ENCODE data around the gene FAM171A1.
A peak's percentile ranks its signal among the peaks of the same experiment; 100 is the strongest.

FAM171A1 gene

DNA sequence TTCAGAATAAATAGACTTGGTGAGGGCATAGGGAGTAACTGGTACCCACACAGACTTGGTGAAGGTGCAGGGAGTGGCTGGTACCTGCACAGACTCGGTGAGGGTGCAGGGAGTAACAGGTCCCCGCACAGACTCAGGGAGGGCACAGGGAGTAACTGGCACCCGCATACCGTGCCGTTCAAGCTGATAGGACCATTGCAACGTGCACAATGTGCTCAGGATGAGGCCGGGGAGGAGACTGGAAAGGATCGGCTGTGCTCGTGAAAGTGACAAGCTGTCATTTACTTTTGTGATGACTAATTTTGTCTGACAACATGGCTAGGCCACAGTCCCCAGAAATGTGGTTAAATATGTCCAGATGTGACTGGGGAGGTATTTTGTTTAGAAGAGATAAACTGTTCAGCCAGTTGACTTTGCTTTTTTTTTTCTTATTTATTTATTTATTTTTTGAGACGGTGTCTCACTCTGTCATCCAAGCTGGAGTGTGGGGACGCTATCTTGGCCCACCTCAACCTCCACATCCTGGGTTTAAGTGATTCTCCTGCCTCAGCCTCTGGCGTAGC, 126.4 kb downstream of the FAM171A1 start:
- no peak for DNase-seq (ENCODE audit: low spot score)

DNA sequence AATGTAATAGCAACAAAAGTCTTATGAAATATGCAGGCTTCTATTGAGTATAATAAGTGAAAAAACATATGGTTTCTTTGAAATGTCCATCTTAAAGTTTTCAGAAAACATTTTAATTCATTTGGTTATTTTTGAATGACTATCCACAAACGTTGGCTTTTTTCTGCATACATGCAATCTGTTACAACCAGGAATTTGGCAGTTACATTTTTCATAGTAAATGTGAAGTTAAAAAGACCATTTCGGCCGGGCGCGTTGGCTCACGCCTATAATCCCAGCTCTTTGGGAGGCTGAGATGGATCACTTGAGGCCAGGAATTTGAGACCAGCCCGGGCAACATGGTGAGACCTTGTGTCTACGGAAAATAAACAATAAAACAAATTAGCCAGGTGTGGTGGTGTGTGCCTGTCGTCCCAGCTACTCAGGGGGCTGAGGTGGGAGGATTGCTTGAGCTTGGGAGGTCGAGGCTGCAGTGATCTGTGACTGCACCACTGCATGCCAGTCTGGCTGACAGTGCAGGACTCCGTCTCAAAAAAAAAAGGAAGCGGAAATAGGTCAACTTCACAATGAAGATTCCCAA, 128.7 kb downstream of the FAM171A1 start:
- DNase-seq (ENCODE audit: low spot score): no peak

DNA sequence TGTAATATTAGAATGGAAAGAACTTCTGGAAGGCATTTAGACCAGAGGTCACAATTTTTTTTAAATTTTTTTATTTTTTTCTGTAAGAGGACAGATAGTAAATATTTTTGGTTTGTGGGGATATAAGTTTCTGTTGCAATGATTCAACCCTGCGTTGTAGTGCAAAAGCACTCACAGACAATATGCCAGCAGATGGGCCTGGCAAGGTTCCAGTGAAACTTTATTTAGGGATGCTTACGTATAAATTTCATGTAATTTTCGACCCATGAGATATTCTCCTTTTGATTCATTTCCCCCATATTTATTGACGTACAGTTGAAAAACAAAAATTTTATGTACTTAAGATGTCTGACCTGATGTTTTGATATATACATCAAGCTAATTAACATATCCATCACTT, 129.8 kb downstream of the FAM171A1 start:
- DNase-seq (ENCODE audit: low spot score): no peak

DNA sequence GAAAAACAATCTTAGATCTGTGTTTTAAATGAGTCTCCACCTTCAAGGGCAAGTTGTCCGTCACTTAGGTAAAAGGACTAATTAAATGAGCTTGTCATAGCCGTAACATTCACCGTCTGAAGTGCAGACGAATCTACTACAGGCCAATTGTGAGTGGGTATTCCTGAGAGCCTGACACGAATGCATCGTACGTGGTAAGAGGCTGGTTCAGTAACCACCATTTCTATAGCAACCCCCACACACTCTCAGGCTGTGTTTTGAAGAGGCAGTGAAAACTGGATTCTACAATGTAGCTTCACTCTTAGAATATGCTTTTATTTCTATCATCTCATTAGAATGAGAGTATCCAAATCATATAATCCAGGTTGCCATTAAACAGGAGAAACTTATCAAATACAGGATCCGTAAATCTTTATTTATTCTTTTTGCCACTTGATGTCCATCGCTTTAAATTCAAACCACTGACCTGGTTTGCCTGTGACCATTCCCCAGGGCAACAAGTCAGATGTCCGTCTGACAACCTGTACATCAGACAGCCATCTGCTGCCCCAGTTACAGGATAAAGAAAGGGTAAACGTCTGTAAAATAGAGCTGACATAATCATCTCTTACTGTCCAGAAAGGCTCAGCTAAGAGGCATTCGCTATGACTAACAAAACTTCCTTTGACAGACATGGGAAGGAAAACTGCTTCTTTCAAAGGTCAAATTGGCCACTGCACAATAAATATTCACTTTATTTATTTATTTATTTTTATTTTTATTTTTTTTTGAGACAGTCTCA, 132.3 kb downstream of the FAM171A1 start:
- peak; percentile 55 for DNase-seq (ENCODE audit: low spot score)

DNA sequence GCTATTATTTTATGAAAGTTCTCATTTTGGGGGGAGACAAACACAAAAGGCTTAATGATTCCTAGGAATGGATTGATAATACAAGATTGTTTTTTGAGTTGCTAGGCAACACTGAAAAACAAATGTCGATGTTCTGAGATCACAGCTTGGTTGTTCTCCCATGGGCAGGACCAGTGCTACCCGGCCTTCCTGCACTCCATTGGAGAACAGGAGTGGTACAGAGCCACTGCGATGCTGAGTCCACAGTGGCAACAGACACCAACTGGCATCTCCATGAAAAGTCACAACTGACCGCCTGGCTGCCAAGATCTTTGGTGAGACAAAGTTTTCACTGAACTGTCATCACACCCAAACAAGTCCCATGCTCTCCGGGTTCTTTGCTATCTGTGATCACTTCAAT, 133.7 kb downstream of the FAM171A1 start:
- no peak for DNase-seq (ENCODE audit: low spot score)

DNA sequence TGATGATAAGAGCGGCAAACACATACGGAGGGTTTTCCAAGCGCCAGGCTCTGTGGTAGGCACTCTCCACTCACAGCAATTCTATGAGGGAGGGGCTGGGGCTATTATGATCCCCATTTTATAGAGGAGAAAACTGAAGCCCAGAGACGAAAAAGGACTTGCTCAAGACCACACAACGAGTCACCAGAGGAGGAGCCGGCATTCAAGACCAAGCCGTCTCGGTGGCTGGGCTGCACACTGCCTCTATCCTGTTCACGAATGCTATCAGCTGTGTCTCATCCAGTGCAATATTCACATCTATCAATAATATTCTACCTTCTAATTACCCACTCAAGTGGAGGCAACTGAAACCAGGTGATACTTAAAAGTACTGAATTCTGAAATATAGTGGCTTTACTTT, 134.7 kb downstream of the FAM171A1 start:
- DNase-seq (ENCODE audit: low spot score): no peak

DNA sequence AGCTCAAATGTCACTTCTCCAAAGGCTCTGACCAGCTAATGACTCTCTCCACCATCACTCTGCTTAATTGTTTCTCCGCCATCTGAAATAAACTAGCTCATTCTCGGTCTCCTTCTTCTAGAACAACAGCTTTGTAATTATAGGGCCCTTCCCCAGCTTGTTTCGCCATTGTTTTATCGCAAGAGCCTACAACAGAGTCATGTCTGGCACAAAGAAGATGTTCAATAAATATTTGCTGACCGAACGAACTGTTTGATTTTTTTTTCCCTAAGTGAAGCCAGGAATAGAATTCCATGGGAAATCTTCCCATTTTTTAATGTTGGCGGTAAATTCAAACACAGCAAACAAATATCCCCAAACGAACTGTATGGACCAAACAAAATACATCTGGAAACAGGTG, 138.8 kb downstream of the FAM171A1 start:
- DNase-seq (ENCODE audit: low spot score): no peak

DNA sequence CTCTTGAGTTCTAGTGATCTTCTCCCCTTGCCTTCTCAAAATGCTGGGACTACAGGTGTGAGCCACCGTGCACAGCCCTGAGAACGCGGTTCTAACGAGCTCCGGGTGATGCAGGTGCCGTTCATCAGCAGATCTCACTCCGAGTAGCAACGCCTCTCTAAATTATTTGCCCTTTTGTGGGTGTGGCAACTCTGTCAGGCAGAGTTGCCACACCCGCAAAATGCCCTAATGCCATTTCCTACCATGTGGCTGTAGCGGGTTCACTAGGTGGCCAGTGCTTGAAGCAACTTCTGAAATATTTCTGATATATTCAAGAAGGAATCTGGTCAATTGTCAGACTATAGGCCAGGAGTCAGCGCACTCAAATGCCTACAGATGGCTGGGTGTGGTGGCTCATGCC, 139.7 kb downstream of the FAM171A1 start:
- no peak for DNase-seq (ENCODE audit: low spot score)

DNA sequence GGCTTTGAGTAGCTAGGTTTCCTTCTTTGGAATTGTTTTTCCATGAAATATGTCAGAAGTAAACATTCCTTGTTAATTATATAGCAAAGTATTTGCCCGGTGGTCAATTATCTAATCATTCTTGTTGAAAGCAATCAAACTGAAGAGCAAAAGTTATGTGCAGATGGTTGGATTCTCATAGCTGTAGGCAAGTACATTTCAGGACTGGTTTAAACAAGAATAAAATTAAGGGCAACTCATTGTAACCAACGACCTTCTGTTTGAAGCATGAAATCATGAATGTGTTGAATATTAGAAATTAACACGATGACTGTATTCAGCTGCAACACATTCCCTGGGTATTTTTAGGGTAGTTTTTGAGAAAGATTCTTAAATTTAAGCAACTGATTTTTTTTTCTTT, 140.8 kb downstream of the FAM171A1 start:
- no peak for DNase-seq (ENCODE audit: low spot score)

DNA sequence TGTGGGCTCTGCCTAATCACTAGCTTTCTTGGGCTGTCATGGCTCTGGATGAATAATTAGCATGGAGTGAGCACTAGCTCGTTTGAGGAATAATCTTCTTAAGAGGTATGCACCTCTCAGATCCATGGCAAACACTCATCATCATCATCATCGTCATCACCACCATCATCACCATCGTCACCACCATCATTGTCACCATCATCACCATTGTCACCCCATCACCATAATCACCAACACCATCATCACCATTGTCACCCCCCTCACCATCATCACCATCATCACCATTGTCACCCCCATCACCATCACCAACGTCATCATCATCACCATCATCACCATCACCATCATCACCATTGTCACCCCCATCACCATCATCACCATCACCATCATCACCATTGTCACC, 141.8 kb downstream of the FAM171A1 start:
- no peak for DNase-seq (ENCODE audit: low spot score)

DNA sequence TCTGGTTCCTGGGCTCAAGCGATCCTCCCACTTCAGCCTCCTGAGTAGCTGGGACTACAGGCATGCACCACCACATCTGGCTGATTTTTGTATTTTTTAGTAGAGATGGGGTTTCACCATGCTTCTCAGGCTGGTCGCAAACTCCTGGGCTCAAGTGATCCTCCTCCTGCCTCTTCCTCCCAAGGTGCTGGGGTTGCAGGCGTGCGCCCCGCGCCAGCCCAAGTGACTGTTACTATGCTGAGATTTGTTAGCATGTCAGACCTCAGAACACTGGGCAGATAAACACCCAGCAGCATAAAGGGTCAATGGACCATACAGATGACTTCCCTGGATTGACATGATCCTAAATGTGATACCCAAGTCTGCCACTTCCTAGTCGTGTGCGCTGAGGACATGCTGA, 142.7 kb downstream of the FAM171A1 start:
- no peak for DNase-seq (ENCODE audit: low spot score)

DNA sequence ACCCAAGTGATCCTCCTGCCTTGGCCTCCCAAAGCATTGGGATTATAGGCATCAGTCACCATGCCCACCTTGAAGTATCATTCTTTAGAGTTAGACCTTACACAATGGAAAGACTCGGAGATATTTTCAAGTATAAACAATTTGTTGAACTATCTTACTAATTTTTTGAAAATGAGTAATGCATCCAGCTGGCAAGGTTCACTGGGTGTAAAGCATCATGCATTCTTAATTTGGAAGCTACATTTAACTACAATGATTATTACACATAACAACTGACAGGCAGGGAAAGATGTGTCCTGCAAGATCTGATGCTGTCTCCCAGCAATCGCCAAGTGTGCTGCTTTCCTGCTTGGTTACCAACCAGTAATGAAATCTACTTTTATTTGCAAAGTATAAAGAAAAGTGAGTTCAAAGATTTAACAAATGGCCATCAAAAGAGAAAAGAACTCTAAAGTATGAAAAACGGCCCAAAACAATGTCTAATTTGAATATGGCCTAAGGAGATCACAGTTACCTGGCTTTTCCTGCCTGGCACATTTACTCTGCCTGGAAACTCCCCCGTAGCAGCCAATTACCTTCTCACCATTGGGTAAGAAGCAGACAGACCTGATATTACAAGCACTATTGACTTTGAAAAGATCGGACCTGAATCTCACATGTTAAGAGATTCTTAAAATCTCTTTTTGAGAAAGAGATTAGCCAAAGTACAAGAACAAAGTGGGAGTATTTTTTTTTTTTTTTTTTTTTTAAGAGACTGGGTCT, 143.3 kb downstream of the FAM171A1 start:
- DNase-seq (ENCODE audit: low spot score): no peak

DNA sequence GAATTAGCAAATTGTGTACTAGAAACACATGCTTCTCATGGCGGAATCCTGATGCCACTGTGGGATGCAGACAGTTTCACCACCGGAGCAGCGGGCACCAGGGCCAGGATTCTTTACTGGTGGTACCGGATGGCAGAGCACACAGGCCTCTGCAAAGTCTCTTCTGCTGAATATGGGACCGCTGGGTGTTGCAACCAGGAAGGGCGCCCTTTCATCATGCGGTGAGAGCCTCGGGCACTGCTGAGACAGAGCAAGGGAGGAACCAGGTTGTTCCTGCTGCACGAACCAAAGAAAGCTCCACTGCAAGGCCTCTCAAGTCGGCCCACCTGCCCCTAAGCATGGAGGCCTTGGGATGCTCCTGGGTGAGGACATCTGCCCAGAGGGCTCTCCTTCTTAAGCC, 145.6 kb downstream of the FAM171A1 start:
- DNase-seq (ENCODE audit: low spot score): no peak

DNA sequence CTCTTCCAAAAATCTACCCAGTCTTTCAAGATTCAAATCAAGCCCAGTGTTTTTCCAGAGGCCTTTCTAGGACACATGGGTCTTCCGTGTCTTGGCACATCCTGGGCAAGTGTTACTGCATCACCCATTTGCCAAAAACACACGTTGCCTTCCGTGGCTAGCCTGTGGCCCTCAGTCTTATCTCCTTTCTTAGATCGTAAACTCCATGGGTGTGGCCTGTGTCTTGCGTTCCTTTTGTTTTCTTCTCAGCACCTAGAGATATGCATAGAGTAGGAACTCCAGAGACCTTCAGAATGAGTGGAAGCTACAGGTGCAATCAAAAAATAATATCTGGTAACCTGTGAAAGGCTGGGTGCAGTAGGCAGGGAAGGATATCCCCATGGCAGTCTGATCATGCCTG, 146.1 kb downstream of the FAM171A1 start:
- no peak for DNase-seq (ENCODE audit: low spot score)

DNA sequence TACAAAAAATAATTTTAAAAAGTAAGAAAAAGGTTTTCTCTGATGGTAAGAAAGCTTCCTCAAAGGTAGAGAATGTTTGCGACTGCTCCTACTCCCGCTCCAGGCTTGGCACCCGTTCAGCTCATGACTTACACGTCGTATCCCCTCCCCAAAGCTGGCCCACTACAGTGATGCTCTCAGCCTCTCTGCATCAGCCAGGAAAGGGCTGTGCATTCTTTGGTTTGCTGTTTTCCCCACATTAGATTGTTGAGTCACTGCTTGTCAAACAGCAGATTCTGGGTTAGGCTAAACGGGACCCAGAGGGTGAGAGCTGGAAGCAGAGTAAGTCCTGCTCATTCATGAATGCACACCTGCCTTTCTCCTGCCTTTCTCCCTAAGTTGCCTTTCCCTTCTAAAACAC, 147.9 kb downstream of the FAM171A1 start:
- DNase-seq (ENCODE audit: low spot score): no peak

DNA sequence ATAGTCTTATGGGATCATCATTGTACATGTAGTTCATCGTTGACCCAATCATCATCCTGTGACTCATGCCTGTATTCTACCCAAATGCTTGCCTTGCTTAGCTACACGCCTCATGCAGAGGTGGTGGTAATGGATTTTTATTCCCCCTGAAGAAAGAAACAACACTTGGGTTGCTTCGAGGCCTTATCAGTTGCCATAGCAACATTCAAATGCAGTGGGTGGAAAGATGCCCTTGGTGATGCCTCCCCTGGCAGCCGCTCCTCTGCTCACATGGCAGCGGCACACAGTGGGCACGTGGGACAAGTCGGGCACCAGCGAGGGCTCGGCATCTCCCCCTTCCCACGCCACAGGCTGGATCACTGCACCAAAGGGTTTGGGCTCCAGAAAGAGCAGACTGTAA, 148.6 kb downstream of the FAM171A1 start:
- DNase-seq (ENCODE audit: low spot score): no peak

DNA sequence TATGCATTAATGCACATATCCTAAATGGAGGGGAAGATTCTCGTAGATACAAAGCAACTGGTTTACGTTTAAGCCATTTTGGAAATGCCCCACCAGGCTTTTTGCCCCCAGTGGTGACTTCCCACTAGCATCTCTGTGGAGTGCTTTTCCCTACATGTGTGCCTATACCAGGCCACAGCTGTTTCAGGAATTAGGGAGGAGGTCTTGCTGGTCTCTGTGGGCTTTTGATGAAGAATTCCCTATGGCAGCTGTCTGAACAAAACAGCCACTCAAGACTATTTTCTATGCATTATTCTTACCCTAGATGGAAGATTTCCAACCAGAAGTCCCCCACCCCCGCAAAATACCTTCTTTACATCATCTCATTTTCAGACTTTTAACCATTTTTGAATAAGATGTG, 150.6 kb downstream of the FAM171A1 start:
- DNase-seq (ENCODE audit: low spot score): no peak

DNA sequence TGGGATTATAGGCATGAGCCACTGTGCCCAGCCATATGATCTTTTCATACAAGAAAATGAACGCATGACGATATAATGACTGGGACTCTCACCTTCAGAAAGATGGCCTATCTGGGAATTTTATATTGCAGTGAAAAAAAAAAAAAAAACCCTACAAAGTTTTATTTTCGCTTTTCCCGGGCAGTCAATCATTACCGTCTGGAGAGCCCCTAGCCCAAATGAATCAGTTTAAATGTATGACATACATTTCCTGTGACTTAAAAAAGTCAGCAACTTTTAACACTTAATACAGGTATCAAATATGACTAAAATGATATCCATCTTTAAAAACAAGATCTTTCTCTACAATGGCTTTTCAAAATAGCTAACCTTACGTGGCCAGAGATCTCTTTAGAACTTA, 154.4 kb downstream of the FAM171A1 start:
- DNase-seq (ENCODE audit: low spot score): no peak

DNA sequence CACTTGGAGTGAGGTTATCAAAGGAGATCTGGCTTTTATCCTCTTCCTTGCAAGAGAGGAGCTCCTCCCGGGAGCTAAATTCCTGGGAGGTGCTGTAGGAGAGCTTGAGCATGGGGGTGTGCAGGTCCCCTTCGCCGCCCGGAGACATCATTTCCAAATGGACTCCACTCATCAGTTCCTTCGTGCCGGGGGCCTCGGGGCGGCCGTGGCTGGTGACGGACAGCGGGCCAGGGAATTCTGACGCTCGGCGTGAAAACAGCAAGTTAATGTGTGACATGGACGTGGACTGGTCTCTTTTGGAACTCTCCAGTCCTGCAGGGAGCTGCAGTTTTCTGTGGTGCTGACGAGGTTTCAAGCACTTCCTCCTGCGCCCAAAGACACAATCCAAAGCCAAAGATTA, 156.9 kb downstream of the FAM171A1 start:
- no peak for DNase-seq (ENCODE audit: low spot score)

DNA sequence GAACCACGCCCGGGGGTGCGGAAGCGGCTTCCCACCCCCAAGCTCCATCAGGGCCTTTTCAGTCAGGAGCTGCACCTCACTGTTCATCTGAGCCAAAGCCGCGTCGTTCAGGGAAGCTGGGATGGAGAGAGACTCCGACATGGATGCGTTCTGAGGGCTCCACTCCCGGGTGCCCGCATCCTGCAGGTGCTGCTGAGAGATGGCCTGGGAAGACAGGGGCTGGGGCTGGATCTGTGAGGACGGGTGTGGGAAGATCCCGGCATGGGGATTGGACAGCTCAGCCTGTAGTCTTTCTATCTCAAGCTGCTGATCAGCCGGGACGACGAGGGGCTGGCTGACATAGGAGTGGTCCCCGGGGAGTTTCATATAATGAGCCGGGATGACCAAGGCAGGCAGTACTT, 157.6 kb downstream of the FAM171A1 start:
- no peak for DNase-seq (ENCODE audit: low spot score)

DNA sequence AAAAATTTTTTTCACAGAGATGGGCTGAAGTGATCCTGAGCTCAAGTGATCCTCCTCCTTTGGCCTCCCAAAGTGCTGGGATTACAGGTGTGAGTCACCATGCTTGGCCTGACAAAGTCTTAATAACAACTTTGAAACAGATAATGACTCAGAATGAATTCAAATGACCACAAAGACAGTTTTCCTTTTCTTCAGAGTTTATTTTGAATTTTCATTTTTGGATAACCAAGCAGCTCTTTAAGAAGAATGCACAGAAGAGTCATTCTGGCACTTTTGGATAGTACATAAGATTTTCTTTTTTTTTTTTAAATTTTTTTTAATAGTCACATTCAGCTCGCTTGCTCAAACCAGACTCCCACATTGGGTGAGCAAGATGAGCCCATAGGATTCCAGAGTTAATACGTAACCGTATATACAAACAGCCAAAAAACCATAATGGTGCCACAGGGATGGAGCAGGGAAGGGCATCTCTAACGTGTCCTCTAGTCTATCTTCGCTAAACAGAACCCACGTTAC, 159.6 kb downstream of the FAM171A1 start:
- DNase-seq (ENCODE audit: low spot score): no peak

DNA sequence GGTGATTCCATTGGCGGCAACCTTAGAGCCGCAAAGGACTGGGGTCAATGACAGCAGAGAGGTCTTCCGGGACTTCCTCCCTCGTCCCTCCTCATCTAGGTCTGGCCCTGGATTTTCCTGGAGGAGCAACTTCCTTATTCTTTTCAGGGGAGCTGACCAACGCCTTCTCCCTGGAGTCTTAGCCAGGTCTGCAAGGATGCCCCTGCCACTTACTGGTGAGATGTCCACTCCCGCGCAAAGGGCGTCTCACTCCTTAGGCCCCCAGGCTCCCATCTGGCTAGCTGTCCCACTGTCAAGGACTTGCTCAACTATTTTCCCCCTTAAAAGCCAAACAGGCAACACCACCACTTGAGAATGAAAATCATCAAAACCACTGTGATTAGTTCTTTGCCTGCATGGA, 160.6 kb downstream of the FAM171A1 start:
- no peak for DNase-seq (ENCODE audit: low spot score)

Data from cerebellar cortex (tissue), 1 donor.